ENCODE results near the gene TXNDC2.

TXNDC2 gene

GRCh38 chr18:9865764-9866490 lies 19.8 kb upstream of the TXNDC2 start:
- CTCF ChIA-PET = no interaction called here
- POLR2A ChIA-PET = no interaction called here
- TF ChIP-seq CTCF (IDR thresholded peaks at IDR 0.05; ENCODE audit: control extremely low read depth, extremely low read depth, low read depth, missing control alignments) = no peak
- DNase-seq (ENCODE audit: extremely low spot score) = no peak

DNA sequence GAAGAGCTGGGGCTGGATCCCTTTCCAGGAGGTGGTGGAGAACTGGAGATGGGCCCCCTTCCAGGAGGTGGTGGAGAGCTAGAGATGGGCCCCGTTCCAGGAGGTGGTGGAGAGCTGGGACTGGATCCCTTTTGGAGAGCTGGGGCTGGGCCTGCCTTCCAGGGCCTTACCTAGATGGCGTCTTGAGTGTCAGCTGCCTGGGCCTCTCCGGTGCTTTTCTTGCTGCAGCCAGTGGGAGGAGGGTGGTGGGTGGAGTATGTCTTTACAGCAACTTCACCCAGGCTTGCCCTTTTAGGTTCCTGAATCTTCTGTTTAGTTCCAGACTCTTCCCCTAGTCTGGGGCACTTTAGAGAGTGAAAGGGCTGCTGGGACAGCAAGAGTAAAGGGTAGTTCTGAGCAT lies 19.1 kb upstream of the TXNDC2 start:
- ChIA-PET CTCF (no interaction called here), POLR2A (no interaction called here)
- TF ChIP-seq CTCF (IDR thresholded peaks at IDR 0.05; ENCODE audit: control extremely low read depth, extremely low read depth, low read depth, missing control alignments) = no peak
- DNase-seq (ENCODE audit: extremely low spot score) = no peak

DNA sequence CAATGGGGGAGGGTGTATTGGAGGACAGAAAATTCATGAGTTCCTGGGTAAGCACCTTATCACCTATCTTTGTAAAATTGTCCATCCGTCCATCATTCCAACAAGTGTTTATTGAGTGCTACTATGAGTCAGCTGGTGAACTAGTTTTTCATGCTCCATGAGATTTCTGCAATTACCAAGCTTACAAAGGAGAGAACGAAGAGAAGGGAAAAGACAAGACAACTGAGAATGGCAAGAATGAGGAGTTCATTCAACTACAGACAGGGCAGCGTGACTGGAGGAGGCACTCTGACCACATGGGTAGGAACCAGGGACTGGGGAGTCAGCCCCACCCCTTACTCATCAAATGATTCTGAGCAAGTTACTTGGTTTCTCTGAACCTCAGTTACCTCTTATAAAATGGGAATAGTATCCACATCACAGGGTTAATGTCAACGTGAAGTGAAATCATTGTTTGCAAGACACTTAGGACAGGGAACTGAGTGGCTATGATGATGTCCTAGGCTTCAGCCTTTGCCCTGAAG lies 18.6 kb upstream of the TXNDC2 start:
- ChIA-PET CTCF (interaction anchor here (0.6 kb wide), 1 partner anchor 478 kb away, joined by 3 read pairs; no protein-coding TSS in a partner anchor), POLR2A (no interaction called here)
- no peak for DNase-seq (ENCODE audit: extremely low spot score)
- no peak for TF ChIP-seq CTCF (IDR thresholded peaks at IDR 0.05; ENCODE audit: control extremely low read depth, extremely low read depth, low read depth, missing control alignments)

GRCh38 chr18:9868857-9869714 lies 16.7 kb upstream of the TXNDC2 start:
- ChIA-PET CTCF (interaction anchor here (1.1 to 1.2 kb wide), 2 partner anchors 11 to 16 kb away, joined by 3 read pairs; no protein-coding TSS in a partner anchor), POLR2A (no interaction called here)
- no peak for DNase-seq (ENCODE audit: extremely low spot score)
- no peak for TF ChIP-seq CTCF (IDR thresholded peaks at IDR 0.05; ENCODE audit: control extremely low read depth, extremely low read depth, low read depth, missing control alignments)

DNA sequence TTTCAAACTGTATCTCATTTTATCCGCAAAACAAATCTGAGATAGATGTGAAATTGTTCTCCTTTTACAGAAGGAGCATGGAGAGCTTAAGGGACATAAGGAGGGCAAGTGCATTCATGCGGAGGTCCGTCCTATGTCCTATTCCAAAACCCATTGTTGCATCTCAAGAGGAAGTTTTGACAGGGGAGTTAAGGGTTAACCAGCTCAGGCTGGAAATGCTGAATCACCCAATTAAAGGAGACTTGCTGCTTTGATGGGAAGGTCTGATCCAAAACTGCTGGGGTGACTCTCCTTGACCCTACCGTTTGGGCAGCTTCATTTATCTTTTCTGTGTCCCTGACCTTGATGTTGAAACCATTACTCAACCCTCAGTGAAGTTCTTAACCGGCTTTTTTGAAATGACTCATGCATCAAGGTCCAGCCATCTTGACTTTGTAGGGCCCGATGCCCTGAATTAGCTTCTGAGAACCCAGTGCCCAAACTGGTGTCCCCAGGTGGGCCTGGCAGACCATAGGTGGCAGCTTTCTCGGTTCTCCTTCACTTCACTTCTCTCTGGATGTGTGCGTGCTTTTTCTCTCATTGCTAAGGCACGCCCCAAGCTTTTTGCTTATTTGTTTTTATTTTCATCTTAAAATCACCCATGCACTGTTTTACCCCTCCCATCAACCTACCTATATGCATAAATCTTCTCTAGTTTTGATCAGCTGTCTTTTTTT lies 15.9 kb upstream of the TXNDC2 start:
- ChIA-PET CTCF (interaction anchor here (1.1 to 1.6 kb wide), 3 partner anchors 12 to 17 kb away, joined by 3 to 4 read pairs (median 3); no protein-coding TSS in a partner anchor), POLR2A (no interaction called here)
- TF ChIP-seq CTCF (IDR thresholded peaks at IDR 0.05; ENCODE audit: control extremely low read depth, extremely low read depth, low read depth, missing control alignments) = no peak
- peak; percentile 57 for DNase-seq (ENCODE audit: extremely low spot score)

GRCh38 chr18:9870431-9871008 lies 15.3 kb upstream of the TXNDC2 start:
- no peak for TF ChIP-seq CTCF (IDR thresholded peaks at IDR 0.05; ENCODE audit: control extremely low read depth, extremely low read depth, low read depth, missing control alignments)
- DNase-seq (ENCODE audit: extremely low spot score) = no peak
- ChIA-PET POLR2A (no interaction called here), CTCF (interaction anchor here (1.1 to 1.6 kb wide), 3 partner anchors 12 to 17 kb away, joined by 3 to 4 read pairs (median 3); no protein-coding TSS in a partner anchor)
